ENCODE measurements around the gene SNRPD2.
"Not testable (repeated sequence)": the region's sequence is repeated elsewhere in the genome, so short reads cannot be mapped to it uniquely, and the experiment has no call there.

Gene SNRPD2

GRCh38 chr19:45701676-45702075 is 9.9 kb upstream of the SNRPD2 start:
- DNase-seq = no peak

- DNase-seq = peak; percentile 77
These were observed 1.5 kb upstream of the SNRPD2 start for GRCh38 chr19:45693106-45693788.

- DNase-seq = peak; percentile 100
These were observed 693 bp upstream of the SNRPD2 start, which contains the start of gene QPCTL for GRCh38 chr19:45692187-45693105. Gene QPCTL (plus strand): TSS chr19:45692666. CDS start chr19:45692704, 38 bp downstream.

- no peak for DNase-seq
These were observed 4.2 kb downstream of the SNRPD2 start for GRCh38 chr19:45687599-45687998.

GRCh38 chr19:45685045-45685444 is 6.7 kb downstream of the SNRPD2 start:
- not testable (repeated sequence) for DNase-seq

- no peak for DNase-seq
These were observed 8.8 kb downstream of the SNRPD2 start for GRCh38 chr19:45682908-45683307.

- DNase-seq = no peak
These were observed 9.6 kb downstream of the SNRPD2 start for GRCh38 chr19:45682117-45682516.

GRCh38 chr19:45681391-45682015 is 10.2 kb downstream of the SNRPD2 start:
- peak; percentile 85 for DNase-seq

GRCh38 chr19:45677351-45678230 is 14.2 kb downstream of the SNRPD2 start:
- DNase-seq = peak; percentile 96

GRCh38 chr19:45676851-45677263 is 14.9 kb downstream of the SNRPD2 start:
- peak; percentile 61 for DNase-seq

- peak; percentile 18 for DNase-seq
These were observed 16.8 kb downstream of the SNRPD2 start for GRCh38 chr19:45674946-45675345.

- DNase-seq = peak; percentile 91
These were observed 20.9 kb downstream of the SNRPD2 start for GRCh38 chr19:45670670-45671453.

- DNase-seq = no peak
These were observed 23.3 kb downstream of the SNRPD2 start for GRCh38 chr19:45668342-45668871.

- peak; percentile 30 for DNase-seq
These were observed 24.0 kb downstream of the SNRPD2 start, which contains the start of gene GIPR for GRCh38 chr19:45667620-45668341. Gene GIPR (plus strand): TSS chr19:45668221. CDS start chr19:45669521, 1,300 bp downstream.

GRCh38 chr19:45664575-45664974 is 27.2 kb downstream of the SNRPD2 start:
- DNase-seq = no peak

- no peak for DNase-seq
These were observed 28.0 kb downstream of the SNRPD2 start for GRCh38 chr19:45663800-45664199.

GRCh38 chr19:45660636-45661035 is 31.1 kb downstream of the SNRPD2 start:
- no peak for DNase-seq

- DNase-seq = no peak
These were observed 32.5 kb downstream of the SNRPD2 start for GRCh38 chr19:45659096-45659729.

- DNase-seq = peak; percentile 78
These were observed 34.1 kb downstream of the SNRPD2 start for GRCh38 chr19:45657520-45658167.

Data from NCI-H146 (cell line).